CD4-positive, alpha-beta T cell treated with Interferon gamma for 1 hour (primary cell): Measurements from ENCODE around the gene PRKG1.
"Not testable (repeated sequence)": the region's sequence is repeated elsewhere in the genome, so short reads cannot be mapped to it uniquely, and the experiment has no call there.

ENCODE experiments used
- DNase-seq: peaks from one replicate; pipeline ENCODE4 v3.0.0-alpha.2; 2020

The PRKG1 gene

DNA sequence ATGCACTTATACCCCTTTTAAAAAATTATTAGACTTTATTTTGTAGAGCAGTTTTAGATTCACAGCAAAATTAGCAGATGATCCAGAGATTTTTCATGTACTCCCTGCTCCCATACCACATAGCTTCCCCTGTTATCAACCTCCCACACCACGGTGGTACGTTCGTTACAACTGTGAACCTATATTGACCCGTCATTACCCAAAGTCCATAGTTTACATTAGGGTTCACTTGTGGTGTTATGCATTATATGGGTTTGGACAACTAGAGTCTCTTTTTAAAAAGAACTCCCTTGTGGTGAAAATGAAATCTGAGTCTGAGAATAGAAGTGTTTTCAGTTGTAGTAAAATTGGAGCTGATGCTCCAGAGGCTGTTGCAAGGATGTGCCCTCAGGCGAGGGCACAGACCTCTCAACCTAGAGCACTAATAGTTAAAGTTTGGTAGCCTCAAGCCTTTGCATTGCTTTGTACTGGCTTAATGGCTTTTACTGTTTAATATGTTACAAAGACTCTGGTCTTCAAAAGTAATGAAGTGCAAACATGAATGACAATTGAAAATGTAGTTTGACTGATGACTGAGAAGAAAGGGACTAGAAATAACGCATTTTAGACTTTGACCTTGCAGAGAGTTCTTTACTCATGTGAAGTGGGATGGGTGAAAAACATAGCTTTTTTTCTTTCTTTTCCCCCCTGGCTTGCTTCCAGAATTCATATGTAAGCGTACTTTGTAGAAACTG is 655.7 kb downstream of the PRKG1 start:
- no peak for DNase-seq

DNA sequence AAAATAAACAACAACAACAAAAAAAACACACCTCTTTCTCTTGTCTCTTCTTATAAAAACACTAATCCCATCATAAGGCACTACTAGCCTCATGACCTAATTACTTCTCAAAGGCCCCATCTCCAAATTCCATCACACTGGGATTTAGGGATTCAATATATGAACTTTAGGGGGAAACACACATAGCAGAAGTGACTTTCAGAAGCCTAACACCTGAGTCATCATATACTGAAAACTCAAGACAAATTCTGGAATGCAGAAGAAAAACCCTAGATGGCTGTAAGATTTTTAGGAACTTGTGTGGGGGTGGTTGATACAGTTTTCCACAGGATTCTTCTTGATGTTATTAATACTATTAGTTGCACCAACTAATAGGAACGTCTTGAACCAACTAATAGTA is 658.8 kb downstream of the PRKG1 start:
- no peak for DNase-seq

DNA sequence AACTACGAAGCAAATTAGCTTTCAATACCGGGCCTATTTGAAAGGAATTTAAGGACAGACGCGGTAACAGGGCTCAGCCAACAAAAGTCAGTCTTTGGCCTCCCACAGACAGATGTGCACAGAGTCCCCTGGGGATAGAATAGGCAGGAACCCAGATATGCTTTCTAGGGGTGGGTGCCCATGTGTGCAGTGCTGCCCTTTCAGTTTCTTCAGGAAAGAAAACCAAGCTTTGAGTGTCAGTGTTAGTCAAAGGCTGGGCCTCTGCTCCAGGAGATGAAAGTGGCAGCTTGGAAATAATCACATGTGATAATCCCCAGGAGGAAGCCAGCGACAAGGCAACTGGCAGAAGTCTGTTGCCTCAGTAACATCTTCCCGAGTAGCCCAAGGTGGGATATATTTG is 668.9 kb downstream of the PRKG1 start:
- no peak for DNase-seq

DNA sequence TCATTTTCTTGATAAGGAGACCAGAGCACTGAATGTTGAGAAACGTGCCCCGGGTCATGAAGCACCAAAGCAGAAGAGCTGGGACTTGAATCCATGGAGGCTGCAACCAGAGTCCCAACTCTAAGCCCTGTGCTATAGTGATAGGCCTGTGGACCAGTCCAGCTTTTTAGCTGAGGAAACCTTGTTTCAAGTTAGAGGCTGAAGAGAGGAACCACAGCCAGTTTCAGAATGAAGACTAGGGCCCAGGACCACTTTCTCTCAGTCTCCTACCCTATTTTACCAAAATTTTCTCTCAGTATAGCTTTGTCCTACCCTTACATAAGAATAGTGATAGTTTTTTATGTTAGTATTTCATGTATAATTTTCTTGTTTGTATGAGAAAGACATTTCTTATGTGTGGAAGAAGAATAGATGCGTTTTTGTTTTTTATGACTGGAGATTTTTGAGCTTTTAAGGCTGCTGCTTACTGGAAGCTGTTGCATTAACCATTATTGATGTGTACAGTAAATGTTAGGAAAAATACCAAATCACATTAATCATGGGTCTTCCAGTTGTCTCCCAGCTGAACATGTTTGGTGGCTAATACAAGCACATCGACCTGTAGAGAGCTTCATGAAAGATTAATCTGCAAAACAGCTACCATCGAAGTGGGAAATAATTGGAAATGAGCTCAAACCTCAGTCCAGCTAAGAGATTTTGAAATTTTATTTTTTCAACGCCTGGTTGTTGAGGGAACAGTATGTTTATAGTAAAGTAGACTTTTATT is 670.1 kb downstream of the PRKG1 start:
- DNase-seq: no peak

DNA sequence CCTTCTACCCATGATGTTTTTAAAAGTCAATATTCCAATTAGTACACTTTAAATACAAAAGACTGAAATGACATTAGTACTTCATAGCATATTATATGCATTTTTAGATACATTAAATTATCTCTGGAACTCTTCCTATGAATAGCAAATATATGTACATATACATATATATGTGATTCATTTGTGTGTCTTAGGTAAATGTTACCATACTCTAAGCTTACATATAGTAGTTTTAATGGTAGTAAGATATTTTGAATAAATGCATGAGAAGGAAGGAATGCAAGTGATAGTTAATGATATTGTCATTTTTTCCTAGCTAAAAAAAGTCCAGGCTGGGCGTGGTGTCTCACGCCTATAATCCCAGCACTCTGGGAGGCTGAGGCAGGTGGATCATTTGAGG is 671.1 kb downstream of the PRKG1 start:
- no peak for DNase-seq

DNA sequence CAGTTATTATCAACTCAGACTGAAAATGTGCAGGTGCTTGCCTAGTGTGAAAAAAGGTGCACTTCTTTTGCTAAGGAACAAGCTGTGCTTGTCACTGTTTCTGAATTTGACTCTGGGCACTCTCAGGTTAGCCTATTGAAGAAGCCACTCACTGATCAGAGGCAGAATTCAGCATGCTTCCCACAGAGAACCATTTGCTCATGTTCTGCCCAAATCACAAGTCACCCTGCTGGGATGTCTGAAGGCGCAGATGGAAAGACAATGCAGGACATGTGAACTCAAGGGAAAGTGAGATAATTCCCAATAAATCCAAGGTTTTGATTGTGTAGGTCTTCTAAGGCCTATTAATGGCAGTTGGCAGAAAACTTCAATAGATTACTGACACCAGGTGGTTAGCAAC is 672.9 kb downstream of the PRKG1 start:
- no peak for DNase-seq

DNA sequence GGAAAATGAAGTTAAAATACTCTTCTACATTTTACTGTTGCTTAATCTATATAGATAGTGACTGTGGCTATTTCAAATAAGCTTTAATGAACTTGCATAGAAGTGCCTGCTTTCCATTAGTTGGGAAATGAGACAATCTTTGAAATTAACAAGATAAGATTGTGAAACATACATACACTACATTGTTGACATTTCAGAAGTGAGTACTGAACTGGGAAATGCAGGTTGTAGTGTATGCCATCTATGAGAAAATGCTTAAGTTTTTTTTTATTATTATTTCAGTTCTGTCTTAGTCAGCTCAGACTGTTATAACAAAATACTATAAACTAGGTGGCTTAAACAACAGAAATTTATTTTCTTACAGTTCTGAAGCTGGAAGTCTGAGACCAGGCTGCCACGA is 674.7 kb downstream of the PRKG1 start:
- no peak for DNase-seq

DNA sequence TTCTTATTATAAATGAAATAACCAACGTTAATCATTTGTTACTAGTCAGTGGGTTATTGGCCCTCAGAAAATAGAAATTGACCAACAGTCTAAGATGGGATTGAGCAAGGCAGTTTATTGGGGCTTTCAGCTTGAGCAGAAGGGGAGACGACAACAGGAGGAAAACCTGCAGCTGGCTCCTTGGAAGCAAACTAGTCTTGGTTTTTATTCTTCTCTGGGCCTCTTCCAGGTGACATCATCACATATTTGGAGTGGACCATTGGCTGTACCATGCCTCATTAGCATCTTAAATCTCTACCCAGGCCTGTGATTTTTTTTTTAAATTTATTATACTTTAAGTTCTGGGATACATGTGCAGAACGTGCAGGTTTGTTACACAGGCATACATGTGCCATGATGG is 684.1 kb downstream of the PRKG1 start:
- DNase-seq: no peak

DNA sequence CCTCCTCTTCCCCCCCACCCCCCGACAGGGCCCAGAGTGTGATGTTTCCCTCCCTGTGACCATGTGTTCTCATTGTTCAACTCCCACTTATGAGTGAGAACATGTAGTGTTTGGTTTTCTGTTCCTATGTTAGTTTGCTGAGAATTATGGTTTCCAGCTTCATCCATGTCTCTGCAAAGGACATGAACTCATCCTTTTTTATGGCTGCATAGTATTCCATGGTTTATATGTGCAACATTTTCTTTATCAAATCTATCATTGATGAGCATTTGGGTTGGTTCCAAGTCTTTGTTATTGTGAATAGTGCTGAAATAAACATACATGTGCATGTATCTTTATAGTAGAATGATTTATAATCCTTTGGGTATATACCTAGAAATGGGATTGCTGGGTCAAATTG is 684.6 kb downstream of the PRKG1 start:
- not testable (repeated sequence) for DNase-seq

DNA sequence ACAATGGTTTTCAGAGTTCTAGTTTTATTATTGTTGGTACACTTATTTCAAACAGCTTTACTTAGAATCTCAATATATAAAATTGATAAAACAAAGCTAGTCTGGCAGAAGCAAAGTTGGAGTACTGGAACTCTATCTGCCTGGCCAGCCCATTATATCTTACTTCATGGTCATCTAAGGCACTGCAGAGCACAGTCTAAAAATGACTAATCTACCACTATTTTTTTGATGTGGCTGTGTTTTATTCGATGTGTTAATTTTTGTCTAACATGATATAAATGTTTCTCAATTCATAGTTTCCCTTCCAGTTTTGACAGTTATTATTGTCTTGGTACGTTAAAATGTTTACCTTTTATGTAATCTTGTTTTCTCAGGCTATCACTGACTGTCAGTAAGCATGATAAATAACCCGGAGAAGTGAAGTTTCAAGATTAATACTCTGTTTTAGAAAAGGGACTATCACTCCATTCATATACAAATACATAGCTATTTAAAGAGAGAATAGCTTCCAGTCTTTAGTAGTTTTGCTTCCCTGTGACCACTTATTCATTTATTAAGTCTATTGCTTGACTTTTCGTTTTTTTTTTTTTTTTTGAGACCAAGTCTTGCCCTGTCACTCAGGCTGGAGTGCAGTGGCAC is 685.7 kb downstream of the PRKG1 start:
- no peak for DNase-seq

DNA sequence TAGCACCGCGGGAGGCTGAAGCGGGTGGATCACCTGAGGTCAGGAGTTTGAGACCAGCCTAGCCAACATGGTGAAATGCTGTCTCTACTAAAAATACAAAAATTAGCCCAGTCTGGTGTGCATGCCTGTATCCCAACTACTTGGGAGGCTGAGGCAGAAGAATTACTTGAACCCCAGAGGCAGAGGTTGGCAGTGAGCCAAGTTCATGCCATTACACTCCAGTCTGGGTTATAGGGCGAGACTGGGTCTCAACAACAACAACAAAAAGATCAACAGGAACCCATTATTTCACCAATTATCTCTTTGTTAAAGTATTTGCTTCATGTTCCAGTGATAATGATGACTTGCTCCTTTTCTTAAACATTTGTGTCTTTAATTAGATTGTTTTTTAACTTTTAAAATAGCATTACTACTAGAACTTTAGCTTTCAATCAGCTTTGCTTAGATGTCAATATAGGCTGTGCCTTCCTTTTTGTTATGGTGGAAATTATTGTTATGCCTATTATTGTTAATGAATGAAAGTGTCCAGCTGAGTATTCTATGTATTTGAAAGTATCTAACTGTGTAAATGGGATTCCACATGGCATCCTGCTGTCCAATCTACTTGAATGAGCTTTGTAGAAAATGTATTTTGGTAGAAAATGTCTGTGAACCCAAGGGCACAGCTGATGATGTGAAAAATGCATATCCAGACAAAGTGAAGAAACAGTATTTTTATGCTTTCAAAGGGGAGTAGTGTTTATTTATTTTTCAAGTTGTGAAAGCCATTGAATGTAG is 686.8 kb downstream of the PRKG1 start:
- DNase-seq: no peak

DNA sequence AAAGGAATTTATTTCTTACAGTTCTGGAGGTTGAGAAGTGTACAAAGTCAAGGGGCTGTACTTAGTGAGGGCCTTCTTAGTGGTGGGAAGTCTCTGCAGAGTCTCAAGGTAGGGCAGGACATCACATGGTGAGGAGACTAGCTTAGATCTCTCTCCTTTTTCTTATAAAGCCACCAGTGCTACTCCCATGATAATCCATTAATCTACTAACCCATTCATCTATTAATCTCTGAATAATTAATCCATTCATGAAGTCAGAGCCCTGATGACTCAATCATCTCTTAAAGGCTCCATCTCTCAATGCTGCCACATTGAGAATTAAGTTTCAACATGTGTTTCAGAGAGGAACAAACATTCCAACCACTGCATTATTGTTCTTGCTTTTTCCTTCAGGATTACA is 689.5 kb downstream of the PRKG1 start:
- DNase-seq: no peak

DNA sequence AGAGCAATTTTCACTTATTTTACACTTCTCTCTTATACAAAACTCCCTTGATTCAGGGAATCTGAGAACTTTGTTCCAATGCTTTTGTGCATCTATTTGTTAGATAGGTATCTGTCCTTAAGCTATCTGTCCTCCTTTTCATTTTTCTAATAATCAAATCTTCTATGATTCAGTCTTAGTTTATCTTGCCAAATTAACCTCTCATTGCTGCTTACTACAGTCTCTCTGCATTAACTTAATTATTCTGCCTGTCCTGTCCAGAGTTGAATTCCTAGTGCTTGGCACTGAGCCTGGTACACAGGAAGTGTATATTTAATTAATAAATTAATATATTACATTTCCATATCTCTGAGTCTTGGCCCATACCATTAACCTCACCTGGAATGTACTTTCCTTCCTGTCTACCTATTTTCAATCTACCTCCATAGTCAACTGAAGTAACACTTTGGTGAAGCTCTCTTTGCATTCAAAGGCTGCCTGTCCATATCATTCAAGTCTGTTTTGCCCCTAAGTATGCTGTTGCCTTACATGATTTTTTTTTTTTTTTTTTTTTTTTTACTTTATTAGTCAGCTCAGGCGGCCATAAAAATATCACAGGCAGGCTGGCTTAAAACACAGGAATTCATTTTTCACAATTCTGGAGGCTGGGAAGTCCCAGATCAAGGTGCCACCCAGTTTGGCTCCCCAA is 691.1 kb downstream of the PRKG1 start:
- no peak for DNase-seq

DNA sequence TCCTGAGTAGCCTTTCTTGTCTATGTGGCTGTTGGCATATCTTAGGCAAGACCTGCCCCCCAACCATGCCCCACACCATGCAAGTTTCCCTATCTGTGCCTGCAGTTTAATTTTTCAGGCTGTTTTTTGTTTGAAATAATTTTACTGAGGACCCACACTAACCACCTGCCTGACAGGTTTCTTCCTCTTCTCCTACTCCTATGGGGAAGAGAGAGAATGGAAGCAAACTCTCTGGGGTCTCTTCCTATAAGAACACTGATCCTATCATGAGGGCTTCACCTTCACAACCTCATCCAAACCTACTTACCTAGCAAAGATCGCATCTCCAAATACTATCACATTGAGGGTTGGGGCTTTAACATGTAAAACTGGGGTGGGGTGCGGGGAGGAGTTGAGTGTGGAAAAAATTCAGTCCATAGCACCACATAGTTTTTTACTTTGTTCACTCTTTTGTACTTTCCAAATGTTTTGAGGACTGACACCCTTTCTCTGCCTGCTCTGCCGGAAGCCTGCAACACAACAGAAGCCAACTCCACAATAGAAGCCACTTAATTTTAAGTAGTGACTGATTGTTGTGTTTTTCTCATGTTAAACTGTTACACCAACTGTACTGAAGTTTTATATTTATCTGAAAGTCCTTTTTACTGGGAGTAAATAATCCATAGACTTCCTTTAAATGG is 692.3 kb downstream of the PRKG1 start:
- no peak for DNase-seq

DNA sequence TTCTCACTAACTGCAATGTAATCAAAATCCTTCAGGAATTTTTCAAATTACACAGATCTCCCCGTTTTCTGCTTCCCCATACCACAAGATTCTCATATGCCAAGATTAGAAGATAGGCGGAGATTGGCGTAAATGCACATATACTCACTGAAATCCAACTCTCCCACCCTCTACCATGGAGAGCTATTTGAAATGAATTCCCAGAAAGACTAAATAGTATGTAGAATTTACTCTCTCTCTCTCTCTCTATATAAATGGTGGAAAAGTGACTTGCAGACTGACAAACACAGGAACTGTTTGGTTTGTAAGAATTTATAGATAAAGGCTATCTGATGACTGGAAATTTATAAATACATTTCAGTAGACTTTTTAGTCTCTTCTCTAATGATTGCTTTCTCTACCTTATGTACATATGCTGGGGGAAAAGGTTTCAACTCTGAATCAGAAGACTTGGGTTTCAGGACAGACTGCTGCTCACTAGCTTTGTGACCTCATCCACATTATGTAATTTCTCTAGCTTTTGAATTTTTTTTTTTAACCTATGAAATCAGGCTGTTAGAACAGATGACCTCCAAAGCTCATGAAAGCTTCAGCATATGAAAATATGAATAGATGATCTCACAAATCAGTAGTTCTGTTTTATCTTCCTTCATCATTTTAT is 692.9 kb downstream of the PRKG1 start:
- DNase-seq: no peak

DNA sequence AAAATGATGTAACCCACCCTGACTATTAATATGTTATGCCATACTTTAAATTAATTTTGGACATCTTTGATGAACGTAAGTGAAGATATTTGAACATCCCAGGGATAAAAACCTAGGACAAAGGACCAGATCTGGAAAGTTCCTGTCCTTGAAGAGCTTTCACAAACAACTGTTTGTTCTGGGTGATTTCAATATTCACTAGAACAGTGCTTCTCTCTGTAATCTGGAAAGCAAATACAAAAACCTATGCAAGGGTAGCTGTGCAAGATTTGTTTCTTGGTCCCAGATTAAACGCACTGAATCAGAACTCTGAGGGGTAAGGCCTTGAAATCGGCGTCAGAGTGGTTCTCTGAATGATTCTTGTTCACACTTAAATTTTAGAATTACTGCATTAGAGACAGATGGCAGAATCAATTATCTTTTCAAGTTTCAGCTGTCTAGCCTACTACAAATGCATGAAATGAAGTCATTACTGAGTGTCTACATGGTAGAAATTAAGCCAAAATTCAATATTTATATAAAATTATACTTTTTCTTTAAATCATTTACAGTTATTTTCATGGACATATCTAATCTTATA is 694.7 kb downstream of the PRKG1 start:
- DNase-seq: no peak

DNA sequence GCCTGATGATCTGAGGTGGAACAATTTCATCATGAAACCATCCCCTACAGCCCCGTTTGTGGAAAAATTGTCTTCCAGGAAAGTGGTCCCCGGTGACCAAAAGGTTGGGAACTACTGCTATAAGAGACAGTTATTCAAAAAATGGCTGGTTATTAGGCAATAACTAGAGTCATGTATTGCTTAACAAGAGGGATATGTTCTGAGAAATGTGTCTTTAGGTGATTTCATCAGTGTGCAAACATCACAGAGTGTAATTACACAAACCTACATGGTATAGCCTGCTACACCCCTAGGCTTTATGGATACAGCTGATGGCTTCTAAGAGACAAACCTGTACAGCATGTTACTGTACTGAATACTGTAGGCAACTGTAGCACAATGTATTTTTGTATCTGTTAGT is 696.4 kb downstream of the PRKG1 start:
- DNase-seq: no peak

DNA sequence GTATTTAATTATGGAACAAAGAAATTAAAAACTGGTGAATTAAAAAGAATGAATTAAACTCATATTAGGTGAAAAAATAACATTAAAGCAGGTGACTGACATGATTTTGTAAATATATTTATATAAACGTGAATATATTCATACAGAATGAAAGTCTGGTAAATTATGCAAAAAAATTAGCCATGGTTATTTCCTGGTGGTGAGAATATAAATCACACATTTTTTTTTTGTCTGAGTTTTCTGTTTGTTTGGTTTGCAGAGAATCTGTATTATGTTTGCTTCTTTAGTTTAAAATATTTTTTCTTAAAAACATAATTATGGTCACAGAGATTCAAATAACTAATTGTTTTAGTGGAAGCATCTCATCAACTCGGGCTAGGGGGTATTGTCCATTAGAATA is 698.1 kb downstream of the PRKG1 start:
- DNase-seq: no peak

DNA sequence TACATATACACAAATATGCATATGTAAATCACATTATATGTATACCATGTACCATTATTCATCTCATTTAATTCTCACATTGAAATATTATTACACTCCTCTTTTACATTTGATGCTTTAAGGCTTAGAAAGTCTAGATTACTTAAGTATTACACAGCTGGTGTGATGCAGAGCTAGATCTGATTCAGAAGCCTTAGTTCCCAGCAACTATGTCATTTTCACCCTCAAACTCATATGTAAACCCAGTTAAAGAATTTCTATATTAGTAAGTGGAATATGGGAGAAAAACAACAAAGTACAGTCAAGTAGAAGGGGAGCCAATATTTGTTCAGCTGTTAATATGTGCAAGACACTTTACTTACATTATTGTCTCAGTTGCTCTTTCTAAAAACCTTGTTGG is 699.4 kb downstream of the PRKG1 start:
- DNase-seq: no peak

DNA sequence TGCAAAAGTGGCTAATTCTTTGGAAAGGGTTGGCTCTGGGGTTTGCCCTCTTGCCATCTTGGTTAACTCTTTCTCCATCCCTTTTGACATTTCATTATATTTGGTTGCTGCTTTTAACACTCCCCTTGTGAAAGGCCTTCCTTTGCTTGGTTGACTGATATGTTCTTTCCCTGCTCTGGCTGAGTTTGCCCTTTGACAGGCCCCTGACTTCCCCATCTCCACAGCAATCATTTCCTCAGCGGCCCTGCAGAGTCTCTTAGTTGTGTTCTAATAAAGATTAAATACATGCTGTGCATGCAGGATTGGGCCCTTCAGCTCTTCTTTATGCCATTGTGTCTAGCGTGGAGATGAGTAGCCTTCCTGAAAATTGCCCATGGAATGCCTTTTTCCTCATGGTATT is 709.7 kb downstream of the PRKG1 start:
- DNase-seq: no peak

DNA sequence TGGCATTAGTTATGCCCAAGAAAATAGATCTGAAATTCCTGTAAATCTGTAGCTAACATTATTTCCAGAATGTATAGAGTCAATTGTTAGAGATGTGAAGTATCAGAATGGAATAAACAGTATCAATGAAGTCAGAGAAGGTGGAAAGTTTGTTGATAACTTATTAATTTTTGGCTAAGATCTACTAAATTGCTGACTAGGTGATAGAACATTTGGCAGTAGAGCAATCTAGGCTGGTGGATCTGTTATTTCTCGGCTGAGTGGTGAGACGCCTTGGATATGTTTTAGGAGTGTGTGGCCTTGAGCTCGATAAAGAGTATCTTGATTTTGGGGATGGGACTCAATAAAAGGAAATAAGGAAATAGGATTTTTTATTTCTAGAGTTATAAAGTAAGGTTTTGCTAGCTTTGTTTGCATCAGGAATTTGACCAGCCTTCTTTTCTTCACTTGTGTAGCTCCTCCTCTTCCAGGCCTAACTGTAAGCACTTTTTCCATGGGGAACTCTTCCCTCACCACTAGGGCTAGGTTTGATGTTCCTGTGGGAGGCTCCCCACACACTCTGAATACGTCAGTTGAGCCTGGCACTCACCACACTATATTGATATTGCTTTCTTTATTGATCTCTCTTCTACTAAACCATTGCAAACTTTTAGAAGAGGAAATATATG is 711.9 kb downstream of the PRKG1 start:
- DNase-seq: no peak
